HuH-7 (cell line): ENCODE measurements around the gene ACAP1.

ENCODE experiments used
- DNase-seq: peaks from one replicate; pipeline ENCODE4 v3.0.0; 2011; ENCODE audit warnings: low spot score

ACAP1 gene

GRCh38 chr17:7391307-7391706 lies 55.0 kb downstream of the ACAP1 start:
- no peak for DNase-seq

GRCh38 chr17:7392696-7393612 lies 56.6 kb downstream of the ACAP1 start:
- no peak for DNase-seq

GRCh38 chr17:7393613-7394451 lies 57.5 kb downstream of the ACAP1 start:
- peak; percentile 40 for DNase-seq

GRCh38 chr17:7394452-7395191 lies 58.3 kb downstream of the ACAP1 start, which contains the start of gene PLSCR3:
Gene PLSCR3, minus strand, starts transcription at chr17:7394525. Its CDS starts 415 bp downstream, at chr17:7394110.
- DNase-seq, result peak; percentile 86

- no peak for DNase-seq
Observed at GRCh38 chr17:7396147-7396546, 59.8 kb downstream of the ACAP1 start.

- no peak for DNase-seq
Observed at GRCh38 chr17:7398612-7399011, 62.3 kb downstream of the ACAP1 start.
